Fibroblast of lung (primary cell): ENCODE data around the gene FOXL1.

Experiments used
- EZH2 ChIP-seq: IDR thresholded peaks from 2 replicates; pipeline ENCODE4 v1.5.1; 2012; ENCODE audit warnings: low read length, control low read depth, mild to moderate bottlenecking; ENCODE audit errors: missing control alignments
- TF ChIP-seq, protein P1 (sequence below), 2 donors: IDR thresholded peaks in 1 of 2; conservative IDR thresholded peaks in 1 of 2; 1 replicate in 1 of 2; 2 replicates in 1 of 2; pipeline ENCODE4 v1.5.1; 2011 to 2012; ENCODE audit warnings: low read length in 2 of 2, control low read depth in 1 of 2, inconsistent platforms in 1 of 2, low read depth in 1 of 2, mild to moderate bottlenecking in 1 of 2

DNA sequence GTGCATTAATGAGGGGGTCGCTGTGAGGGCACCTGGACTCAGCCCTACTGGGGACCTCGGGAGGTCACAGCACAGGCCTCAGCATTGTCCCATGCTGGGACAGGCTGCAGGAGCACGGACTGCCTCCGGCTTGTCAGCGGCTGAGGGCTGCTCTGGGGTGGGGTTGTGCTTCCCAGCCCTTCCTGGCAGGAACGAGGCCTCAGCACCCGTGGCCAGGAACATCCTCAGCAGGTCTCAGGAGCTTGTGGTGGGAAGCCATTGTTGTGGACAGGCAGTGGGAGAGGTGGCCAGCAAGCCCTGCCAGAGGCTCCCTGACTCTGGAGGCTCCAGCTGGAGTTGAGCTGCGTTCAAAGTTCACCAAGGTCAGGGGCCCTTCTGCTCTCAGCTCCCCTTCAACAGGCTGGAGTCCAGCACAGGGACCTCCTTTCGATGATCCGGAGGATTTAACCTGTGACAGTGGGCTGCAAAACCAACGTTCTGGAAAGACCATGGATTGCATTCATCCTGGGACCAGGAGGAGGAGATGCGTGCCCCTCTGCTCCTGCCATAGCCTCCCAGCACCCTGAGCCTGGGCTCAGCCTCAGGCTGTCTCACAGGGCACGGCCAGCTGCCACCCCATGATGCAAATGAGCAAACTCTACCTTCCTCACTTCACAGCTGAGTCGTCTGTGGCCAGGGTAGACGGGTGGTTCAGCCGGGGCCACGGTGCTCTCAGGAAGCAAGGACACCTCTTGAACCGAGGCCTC lies 32.6 kb downstream of the FOXL1 start:
- TF ChIP-seq, protein P1, sequence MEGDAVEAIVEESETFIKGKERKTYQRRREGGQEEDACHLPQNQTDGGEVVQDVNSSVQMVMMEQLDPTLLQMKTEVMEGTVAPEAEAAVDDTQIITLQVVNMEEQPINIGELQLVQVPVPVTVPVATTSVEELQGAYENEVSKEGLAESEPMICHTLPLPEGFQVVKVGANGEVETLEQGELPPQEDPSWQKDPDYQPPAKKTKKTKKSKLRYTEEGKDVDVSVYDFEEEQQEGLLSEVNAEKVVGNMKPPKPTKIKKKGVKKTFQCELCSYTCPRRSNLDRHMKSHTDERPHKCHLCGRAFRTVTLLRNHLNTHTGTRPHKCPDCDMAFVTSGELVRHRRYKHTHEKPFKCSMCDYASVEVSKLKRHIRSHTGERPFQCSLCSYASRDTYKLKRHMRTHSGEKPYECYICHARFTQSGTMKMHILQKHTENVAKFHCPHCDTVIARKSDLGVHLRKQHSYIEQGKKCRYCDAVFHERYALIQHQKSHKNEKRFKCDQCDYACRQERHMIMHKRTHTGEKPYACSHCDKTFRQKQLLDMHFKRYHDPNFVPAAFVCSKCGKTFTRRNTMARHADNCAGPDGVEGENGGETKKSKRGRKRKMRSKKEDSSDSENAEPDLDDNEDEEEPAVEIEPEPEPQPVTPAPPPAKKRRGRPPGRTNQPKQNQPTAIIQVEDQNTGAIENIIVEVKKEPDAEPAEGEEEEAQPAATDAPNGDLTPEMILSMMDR (conservative IDR thresholded peaks at IDR 0.05 in 1 of 2, IDR thresholded peaks at IDR 0.05 in 1 of 2; ENCODE audit: low read depth in 1 of 2, low read length in 2 of 2): no peak
- no peak for TF ChIP-seq EZH2
